K562 (cell line): ENCODE measurements around the gene SLC44A1. TPM values are rescaled to one million over a fixed set of nuclear protein-coding genes. Genes with fewer than 3 reads are reported as not detected.

Experiments used
- ADNP ChIP-seq: fragments of 200-800 bp; sonication (Bioruptor generic); IDR thresholded peaks from 2 replicates; pipeline ENCODE4 v1.6.1; 2016; ENCODE audit warnings: missing genetic modification characterization, missing compliant biosample characterization
- CHCHD3 ChIP-seq: fragments of 250-450 bp; sonication (Bioruptor Pico); IDR thresholded peaks from 2 replicates; pipeline ENCODE4 v2.1.2; 2022; ENCODE audit warnings: mild to moderate bottlenecking
- EGR1 ChIP-seq: fragments of 450-650 bp; conservative IDR thresholded peaks from 2 replicates; pipeline ENCODE4 v1.6.1; 2017; ENCODE audit warnings: mild to moderate bottlenecking
- FOXP1 ChIP-seq: sonication (generic); formaldehyde crosslinking; IDR thresholded peaks from 2 replicates; pipeline ENCODE4 v1.8.0; 2022; ENCODE audit warnings: mild to moderate bottlenecking, missing genetic modification reagents
- FUS ChIP-seq: fragments of 200-400 bp; formaldehyde crosslinking; optimal IDR thresholded peaks from 2 replicates; pipeline ENCODE3; 2017; ENCODE audit warnings: low read depth, low read length
- KLF1 ChIP-seq: fragments of 450-650 bp; IDR thresholded peaks from 2 replicates; pipeline ENCODE4 v1.6.1; 2016; ENCODE audit warnings: missing genetic modification characterization, missing compliant biosample characterization
- MTA1 ChIP-seq: fragments of 450-650 bp; IDR thresholded peaks from 2 replicates; pipeline ENCODE4 v1.6.1; 2017; ENCODE audit warnings: borderline replicate concordance
- NCOA2 ChIP-seq, 2 experiments: fragments of 450-650 bp; IDR thresholded peaks; 2 replicates each; pipeline ENCODE4 v1.6.1; 2018; ENCODE audit warnings: mild to moderate bottlenecking in 2 of 2, moderate library complexity in 1 of 2; ENCODE audit not compliant: partially characterized antibody in 2 of 2
- NR2C2 ChIP-seq, 2 experiments: fragments of 200-800 bp in 1 of 2; sonication (Bioruptor generic) in 1 of 2; sonication (generic) in 1 of 2; formaldehyde crosslinking in 1 of 2; IDR thresholded peaks; 2 replicates each; pipeline versions ENCODE4 v1.6.1 to v1.8.0; 2016 to 2022; ENCODE audit warnings: mild to moderate bottlenecking in 1 of 2, missing compliant biosample characterization in 1 of 2, missing genetic modification characterization in 1 of 2, missing genetic modification reagents in 1 of 2
- RBM15 ChIP-seq: fragments of 200-400 bp; formaldehyde crosslinking; IDR thresholded peaks from 2 replicates; pipeline ENCODE4 v1.6.1; 2018; ENCODE audit warnings: mild to moderate bottlenecking, low read length, moderate library complexity; ENCODE audit not compliant: insufficient read depth
- SIRT6 ChIP-seq: IDR thresholded peaks from one replicate; pipeline ENCODE4 v1.6.1; 2012; ENCODE audit warnings: low read depth, mild to moderate bottlenecking, control low read depth, inconsistent platforms, low read length, moderate library complexity
- SMARCA4 ChIP-seq: fragments of 450-650 bp; IDR thresholded peaks from 2 replicates; pipeline ENCODE4 v1.6.1; 2016
- SMARCE1 ChIP-seq: fragments of 450-650 bp; IDR thresholded peaks from 2 replicates; pipeline ENCODE4 v1.7.1; 2016; ENCODE audit warnings: mild to moderate bottlenecking
- STAT5A ChIP-seq: IDR thresholded peaks from 2 replicates; pipeline ENCODE4 v1.6.1; 2012; ENCODE audit warnings: low read length, inconsistent platforms, borderline replicate concordance
- STAT5B ChIP-seq: fragments of 250-450 bp; sonication (Bioruptor Pico); IDR thresholded peaks from 2 replicates; pipeline ENCODE4 v1.8.0; 2021; ENCODE audit warnings: mild to moderate bottlenecking, inconsistent platforms
- ZC3H11A ChIP-seq: IDR thresholded peaks from 2 replicates; pipeline ENCODE4 v1.6.1; 2012; ENCODE audit warnings: low read depth, low read length, improper control_type of control experiment
- ZNF239 ChIP-seq: fragments of 250-450 bp; sonication (Bioruptor Pico); IDR thresholded peaks from 2 replicates; pipeline ENCODE4 v1.4.0; 2020; ENCODE audit warnings: mild to moderate bottlenecking
- ZNF24 ChIP-seq: fragments of 450-650 bp; IDR thresholded peaks from 2 replicates; pipeline ENCODE4 v1.6.1; 2016
- ZNF316 ChIP-seq: fragments of 450-650 bp; IDR thresholded peaks from 2 replicates; pipeline ENCODE4 v1.6.1; 2016
- ZNF347 ChIP-seq: fragments of 450-650 bp; formaldehyde crosslinking; IDR thresholded peaks from 2 replicates; pipeline ENCODE4 v1.4.0; 2020; ENCODE audit warnings: low read depth, mild to moderate bottlenecking, moderate library complexity
- ZNF384 ChIP-seq: IDR thresholded peaks from 2 replicates; pipeline ENCODE4 v1.6.1; 2012; ENCODE audit warnings: low read depth, low read length, improper control_type of control experiment
- ZNF778 ChIP-seq: fragments of 450-650 bp; formaldehyde crosslinking; IDR thresholded peaks from 2 replicates; pipeline ENCODE4 v1.4.0; 2020; ENCODE audit warnings: mild to moderate bottlenecking, moderate library complexity
- ZSCAN29 ChIP-seq: fragments of 450-650 bp; IDR thresholded peaks from 2 replicates; pipeline ENCODE4 v1.6.1; 2017
- polyA plus RNA-seq, 8 experiments: library from polyadenylated mRNA; depleted of rRNA in 4 of 8; stranded (reverse) in 5 of 8; unstranded in 3 of 8; fragments of >200 nt; fragmentation: Nextera tagmentation in 2 of 8; fragmentation: Illumina TruSeq in 1 of 8; extraction: Ambion mirVana in 2 of 8; extraction: Trizol in 1 of 8; gene quantifications; 2 replicates each; pipeline versions ENCODE4 v1.2.1 to v1.2.3, GENCODE V29; 2011 to 2014; ENCODE audit warnings: inconsistent platforms in 1 of 8, missing spikeins in 1 of 8
- total RNA-seq, 7 experiments: library from RNA; depleted of rRNA in 6 of 7; stranded (reverse); fragments of >200 nt in 6 of 7; fragmentation: Illumina TruSeq in 2 of 7; extraction: Trizol in 2 of 7; gene quantifications; 2 replicates each; pipeline versions ENCODE4 v1.2.1 to v1.2.3, GENCODE V29; 2011 to 2021; ENCODE audit warnings: low replicate concordance in 1 of 7
- TF ChIP-seq, protein P1 (sequence below): sonication (generic); formaldehyde crosslinking; IDR thresholded peaks from 2 replicates; pipeline ENCODE4 v1.8.1; 2023; ENCODE audit warnings: missing genetic modification reagents, mild to moderate bottlenecking, borderline replicate concordance
- TF ChIP-seq, protein P2 (sequence below): fragments of 450-650 bp; formaldehyde crosslinking; IDR thresholded peaks from 2 replicates; pipeline ENCODE4 v1.4.0; 2020; ENCODE audit warnings: mild to moderate bottlenecking

Gene SLC44A1
- total and polyA plus RNA-seq, 9 of the 15 experiments (the other 6 are each of a cell fraction or from before 2014, with no cell fraction given), result 0.11 to 0.59 (median 0.30) TPM

DNA sequence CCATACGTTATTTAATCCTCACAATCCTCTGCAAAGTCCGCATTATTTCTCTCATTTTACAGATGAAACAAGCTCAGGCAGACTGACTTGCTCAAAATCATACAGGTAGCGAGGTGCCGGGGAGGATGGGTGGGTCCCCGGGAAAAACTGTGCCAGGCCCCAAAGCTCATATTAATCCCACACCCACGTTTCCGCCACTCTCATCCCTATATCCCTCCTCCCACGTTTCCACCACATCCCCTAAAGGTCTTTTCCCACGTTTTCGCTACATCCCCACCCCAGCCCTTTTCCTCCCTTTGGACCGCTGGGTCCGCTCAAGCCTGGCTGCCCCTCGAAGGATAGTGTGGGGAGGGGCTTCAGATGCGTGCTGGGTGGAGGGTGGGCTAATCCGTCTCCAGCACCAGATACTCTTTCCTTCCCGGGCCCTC, 202.9 kb downstream of the SLC44A1 start (continued):
- TF ChIP-seq RBM15, result no peak
- TF ChIP-seq SMARCA4, result 0 out of 2 replicates have a peak, but pooled peaks have one; percentile 12
- TF ChIP-seq FUS, result no peak
- peak; percentile 60; the same call in 1 of the 2 replicates for TF ChIP-seq MTA1
- TF ChIP-seq ZSCAN29, result no peak
- no peak for TF ChIP-seq CHCHD3
- no peak for TF ChIP-seq EGR1
- TF ChIP-seq ZNF347, result no peak
- no peak for TF ChIP-seq ZNF316
- peak; percentile 42; the same call in 1 of the 2 replicates for TF ChIP-seq SMARCE1
- no peak for TF ChIP-seq NR2C2 (CRISPR knock-in tag; IDR thresholded peaks at IDR 0.05)
- TF ChIP-seq NR2C2 (tag; IDR thresholded peaks at IDR 0.05), result no peak
- TF ChIP-seq, protein P1, sequence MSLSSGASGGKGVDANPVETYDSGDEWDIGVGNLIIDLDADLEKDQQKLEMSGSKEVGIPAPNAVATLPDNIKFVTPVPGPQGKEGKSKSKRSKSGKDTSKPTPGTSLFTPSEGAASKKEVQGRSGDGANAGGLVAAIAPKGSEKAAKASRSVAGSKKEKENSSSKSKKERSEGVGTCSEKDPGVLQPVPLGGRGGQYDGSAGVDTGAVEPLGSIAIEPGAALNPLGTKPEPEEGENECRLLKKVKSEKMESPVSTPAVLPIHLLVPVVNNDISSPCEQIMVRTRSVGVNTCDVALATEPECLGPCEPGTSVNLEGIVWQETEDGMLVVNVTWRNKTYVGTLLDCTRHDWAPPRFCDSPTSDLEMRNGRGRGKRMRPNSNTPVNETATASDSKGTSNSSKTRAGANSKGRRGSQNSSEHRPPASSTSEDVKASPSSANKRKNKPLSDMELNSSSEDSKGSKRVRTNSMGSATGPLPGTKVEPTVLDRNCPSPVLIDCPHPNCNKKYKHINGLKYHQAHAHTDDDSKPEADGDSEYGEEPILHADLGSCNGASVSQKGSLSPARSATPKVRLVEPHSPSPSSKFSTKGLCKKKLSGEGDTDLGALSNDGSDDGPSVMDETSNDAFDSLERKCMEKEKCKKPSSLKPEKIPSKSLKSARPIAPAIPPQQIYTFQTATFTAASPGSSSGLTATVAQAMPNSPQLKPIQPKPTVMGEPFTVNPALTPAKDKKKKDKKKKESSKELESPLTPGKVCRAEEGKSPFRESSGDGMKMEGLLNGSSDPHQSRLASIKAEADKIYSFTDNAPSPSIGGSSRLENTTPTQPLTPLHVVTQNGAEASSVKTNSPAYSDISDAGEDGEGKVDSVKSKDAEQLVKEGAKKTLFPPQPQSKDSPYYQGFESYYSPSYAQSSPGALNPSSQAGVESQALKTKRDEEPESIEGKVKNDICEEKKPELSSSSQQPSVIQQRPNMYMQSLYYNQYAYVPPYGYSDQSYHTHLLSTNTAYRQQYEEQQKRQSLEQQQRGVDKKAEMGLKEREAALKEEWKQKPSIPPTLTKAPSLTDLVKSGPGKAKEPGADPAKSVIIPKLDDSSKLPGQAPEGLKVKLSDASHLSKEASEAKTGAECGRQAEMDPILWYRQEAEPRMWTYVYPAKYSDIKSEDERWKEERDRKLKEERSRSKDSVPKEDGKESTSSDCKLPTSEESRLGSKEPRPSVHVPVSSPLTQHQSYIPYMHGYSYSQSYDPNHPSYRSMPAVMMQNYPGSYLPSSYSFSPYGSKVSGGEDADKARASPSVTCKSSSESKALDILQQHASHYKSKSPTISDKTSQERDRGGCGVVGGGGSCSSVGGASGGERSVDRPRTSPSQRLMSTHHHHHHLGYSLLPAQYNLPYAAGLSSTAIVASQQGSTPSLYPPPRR (CRISPR knock-in tag), result no peak
- TF ChIP-seq KLF1, result no peak
- no peak for TF ChIP-seq FOXP1 (CRISPR knock-in tag)
- TF ChIP-seq SIRT6, result no peak
- no peak for TF ChIP-seq ZNF24
- no peak for TF ChIP-seq ZNF239 (CRISPR knock-in tag)
- TF ChIP-seq, protein P2, sequence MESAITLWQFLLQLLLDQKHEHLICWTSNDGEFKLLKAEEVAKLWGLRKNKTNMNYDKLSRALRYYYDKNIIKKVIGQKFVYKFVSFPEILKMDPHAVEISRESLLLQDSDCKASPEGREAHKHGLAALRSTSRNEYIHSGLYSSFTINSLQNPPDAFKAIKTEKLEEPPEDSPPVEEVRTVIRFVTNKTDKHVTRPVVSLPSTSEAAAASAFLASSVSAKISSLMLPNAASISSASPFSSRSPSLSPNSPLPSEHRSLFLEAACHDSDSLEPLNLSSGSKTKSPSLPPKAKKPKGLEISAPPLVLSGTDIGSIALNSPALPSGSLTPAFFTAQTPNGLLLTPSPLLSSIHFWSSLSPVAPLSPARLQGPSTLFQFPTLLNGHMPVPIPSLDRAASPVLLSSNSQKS, result no peak
- no peak for TF ChIP-seq ZNF778 (CRISPR knock-in tag)
- TF ChIP-seq ZNF384, result no peak
- no peak for TF ChIP-seq ADNP (tag)
- TF ChIP-seq NCOA2 (IDR thresholded peaks at IDR 0.05; ENCODE audit: partially characterized antibody in 2 of 2), result no peak
- TF ChIP-seq ZC3H11A, result no peak
- no peak for TF ChIP-seq STAT5A
- no peak for TF ChIP-seq STAT5B (CRISPR knock-in tag)
